GM21526 (cell line): Measurements from ENCODE around the gene LDAH.

ENCODE experiments used
- ATAC-seq: cut with Tn5 transposase; IDR thresholded peaks from one replicate; pipeline ENCODE4 v1.9.1; 2021; ENCODE audit warnings: moderate library complexity; ENCODE audit not compliant: unreplicated experiment, low FRiP score

Gene LDAH

GRCh38 chr2:20689428-20690264 lies 133.3 kb downstream of the LDAH start:
- no peak for ATAC-seq

- no peak for ATAC-seq
Measured at GRCh38 chr2:20687260-20687832, 135.6 kb downstream of the LDAH start.

GRCh38 chr2:20684581-20685063 lies 138.3 kb downstream of the LDAH start:
- ATAC-seq: no peak

GRCh38 chr2:20682167-20682920 lies 140.6 kb downstream of the LDAH start:
- no peak for ATAC-seq

DNA sequence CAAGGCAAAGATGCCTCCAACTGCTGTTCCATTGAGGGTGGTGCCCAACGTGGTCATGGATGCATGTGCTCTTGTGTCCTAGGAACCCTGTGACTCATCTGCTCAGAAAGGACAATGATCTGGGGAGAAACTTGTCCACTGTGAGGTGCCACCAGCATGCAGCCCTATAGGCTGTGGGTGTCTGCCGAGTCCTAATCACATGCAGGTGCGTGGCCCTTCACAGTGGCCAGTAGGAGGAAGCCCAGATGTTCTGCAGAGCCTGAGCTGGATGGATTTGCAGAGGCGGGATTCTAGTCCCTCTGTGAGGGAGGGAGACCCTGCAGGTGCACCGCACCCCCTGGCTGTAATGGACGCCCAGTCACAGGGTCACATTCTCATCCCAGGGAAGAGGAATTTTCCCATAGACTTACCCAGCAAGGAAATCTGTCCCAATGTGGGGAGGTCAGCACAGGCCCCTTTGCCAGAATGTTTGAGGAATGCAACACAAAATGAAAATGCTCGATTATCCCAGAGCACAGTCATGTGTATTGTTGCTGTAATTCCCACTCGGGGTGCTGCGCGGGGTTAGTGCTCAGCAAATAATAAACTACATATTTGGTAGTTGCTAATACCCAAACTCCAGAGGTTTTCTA lies 142.0 kb downstream of the LDAH start:
- no peak for ATAC-seq

DNA sequence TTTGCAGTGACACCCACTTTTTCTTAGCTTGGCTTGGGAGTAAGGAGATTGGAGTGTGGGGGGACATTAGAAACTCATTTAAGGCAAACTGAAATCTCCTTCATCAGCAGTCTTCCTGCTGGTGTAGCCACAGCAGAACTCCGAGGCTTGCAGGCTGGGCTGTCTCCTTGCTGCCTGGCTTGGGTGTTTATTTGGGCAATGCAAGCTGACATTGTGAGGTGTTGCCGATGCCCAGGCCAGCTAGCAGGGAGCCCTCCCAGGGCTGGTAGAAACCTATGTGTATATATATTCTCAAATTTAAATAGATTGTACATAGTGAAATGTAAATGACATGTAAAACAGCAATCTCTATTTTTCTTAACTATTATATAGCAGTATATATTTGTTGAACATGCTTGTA lies 144.1 kb downstream of the LDAH start:
- ATAC-seq: no peak

DNA sequence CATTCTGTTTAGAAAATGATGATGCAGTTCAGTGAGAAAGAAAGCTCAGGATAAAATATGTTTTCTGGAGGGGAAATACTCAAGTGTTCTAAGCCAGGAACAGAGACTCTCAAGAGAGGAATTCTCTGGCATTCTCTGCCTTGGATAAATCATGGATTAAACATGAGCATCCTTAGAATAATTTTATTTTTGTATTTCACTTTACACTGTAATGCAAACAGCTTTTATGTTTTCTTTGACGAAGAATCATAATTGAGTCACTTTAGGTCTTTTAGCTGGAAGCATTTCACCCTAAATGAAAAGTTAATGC lies 144.9 kb downstream of the LDAH start:
- ATAC-seq: no peak

DNA sequence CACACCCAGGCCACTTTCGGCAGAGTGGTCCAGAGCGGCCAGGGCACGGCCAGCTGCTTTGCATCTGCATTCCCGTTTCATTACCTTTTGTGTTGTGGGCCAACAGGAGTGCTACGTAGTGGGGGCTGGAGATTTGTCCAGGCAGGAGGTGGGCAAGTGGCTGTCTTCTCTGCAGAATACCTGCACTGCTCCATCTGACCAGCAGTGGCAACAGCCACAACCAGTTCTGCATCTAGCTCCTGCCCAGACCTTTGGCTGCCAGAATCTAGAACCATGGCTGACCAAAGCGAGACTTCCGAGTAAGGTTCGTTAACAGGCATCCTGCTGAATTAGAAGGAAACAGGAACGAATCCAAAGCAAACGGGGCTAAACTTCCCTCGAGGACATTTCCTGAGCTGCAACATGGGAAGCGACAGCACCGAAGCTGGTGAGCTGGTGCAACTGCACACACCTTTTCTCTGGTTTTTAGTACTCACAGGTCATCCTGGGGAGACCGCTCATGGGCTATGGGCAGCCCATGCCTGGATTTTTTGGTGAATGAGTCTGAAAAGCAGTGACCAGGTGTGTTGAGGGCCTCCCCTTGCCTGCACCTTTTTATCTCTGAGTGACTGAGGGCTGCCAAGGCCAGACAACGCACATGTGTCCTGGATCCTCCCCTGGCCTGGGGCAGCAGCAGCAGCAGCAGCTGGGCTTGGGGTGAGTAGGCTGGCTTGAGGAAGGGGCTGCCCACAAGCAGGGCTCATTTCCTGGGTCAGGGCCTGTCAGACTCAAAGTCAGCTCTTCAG lies 145.4 kb downstream of the LDAH start:
- peak; percentile 36 for ATAC-seq

DNA sequence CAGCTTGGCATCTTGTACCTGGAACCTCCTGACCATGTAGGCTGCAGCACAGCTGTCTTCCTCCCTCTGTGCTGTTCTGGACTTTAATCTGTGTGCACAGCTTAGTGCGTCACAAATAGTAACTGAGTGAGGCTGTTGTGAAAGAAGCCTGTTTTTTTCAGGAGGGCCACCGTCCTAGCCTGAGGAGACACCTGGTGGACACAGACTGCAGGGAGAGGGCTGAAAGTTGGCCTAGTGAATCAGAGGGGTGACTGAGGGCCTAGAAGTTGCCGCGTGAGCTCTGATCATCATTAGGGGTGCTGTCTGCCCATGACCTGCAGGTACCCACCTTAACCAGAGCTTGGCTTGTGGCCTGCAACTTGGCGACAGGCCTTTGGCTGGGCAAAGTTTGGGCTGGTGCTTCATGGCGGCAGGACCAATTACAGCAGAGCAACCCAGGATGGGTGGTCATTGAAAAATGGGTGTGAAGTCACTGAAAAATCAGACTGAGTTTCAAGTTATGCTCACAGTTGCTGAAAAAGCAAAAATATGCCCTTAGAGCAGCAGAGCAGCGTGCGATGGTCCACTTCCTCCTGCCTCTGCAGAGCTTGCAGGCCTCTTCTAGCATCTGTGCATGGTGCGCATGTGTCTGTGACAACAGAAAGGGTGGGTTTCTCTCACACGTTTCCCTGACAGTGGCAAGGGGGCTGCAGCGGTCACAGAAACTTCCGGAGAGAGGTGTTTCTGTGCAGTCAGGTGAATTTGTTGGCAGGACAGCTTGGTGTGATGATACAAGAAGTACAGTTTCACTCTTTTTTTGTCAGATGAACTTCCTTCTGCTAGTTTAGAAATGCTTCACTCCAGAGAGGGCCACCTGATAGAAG lies 146.3 kb downstream of the LDAH start:
- peak; percentile 84 for ATAC-seq

DNA sequence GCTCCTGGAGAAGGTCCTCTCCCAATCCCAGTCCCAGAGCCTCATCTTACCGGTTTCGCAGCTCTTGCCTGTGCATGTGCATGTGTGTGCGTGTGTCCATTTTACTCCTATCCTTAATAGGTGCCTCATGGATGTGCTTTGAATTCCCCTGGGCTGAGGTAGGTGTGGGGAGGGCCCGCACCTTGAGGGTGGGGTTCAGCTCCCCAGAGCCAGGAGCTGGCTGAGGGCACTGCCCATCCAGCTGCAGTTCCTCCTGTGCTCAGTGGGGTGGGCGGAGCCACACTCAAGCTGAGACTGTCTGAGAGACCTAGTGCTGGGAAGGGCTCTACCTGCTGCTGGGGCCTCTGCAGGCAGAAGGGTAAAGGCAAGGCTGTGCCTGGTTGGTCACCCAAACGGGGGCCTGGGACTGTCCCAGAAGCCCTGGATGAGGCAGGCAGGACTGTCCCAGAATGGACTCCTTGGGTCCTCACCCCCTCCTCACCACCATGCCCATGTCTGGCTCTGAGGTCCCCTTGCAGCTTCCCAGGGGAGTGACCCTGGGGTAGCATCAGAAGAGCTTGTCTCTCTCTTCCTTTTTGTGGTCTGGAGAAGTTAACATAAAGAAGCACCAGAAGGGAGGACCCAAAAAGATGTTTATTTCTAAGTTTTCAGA lies 147.1 kb downstream of the LDAH start:
- ATAC-seq: peak; percentile 60

- no peak for ATAC-seq
Measured at GRCh38 chr2:20674974-20675679, 147.8 kb downstream of the LDAH start.

GRCh38 chr2:20674309-20674965 lies 148.5 kb downstream of the LDAH start:
- ATAC-seq: no peak

DNA sequence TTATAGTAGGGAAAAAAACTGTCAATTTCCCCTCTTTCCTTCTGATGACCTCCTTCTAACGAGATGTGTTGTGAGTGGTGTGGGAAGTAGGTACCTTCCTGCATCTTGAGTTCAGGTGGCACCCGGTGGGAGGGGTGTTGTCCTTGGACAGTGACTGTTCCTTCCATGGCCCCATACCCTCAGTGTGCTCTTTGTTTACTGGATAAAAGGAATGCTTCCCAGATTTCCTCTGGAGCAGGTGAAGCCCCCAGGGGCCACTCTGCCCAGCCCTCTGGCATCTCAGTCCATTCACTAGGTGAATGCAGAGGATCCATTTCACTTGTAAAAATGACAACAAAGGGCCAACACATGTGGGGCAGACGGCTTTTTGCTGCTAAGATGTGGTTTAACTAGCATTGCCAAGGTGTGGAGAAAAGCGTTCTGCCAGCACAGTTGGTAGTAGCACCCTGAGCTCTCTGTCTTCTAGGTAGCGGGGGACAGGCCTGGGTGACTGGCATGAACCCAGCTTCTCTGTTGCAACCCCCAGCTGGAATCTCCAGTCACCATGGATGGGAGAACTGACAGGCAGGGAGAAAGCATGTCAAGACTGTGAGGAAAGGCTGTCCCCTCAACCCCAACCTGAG lies 149.1 kb downstream of the LDAH start:
- ATAC-seq: no peak

DNA sequence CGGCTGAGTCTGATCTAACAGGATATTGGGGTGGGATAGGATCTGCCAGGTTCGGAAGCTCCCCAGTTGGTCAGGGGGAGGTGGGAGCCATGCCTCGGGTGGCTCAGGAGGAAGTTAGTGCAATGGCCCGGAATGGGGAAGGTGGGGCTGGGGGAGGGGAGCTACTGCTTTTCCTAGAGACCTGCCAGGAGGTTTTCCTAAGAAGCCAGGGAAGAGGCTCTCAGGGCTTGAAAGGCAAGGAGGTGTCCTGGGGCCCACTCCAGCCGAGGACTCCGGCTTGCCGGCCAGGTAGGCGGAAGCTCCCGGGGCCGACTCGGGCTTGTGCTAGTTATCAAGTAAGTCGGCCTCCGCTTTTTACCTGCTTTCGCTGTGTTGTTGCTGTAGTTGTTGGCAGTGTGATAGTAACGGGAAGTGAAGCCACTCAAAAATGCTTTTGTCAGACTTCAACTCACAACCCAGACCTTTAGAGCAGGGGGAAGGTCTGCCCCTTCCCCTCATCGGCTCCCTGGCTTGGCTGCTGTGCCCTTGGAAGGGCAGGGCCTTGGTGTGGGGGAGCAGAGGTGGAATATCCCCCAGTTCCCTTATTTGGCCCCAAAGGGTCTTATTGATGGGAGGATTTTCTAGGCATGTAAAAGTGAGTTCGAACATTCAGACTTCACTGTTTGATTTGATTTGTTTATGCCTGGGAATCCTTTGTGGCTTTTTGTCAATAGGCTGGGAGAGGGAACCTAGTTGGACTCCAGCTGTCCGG lies 150.5 kb downstream of the LDAH start:
- ATAC-seq: no peak

DNA sequence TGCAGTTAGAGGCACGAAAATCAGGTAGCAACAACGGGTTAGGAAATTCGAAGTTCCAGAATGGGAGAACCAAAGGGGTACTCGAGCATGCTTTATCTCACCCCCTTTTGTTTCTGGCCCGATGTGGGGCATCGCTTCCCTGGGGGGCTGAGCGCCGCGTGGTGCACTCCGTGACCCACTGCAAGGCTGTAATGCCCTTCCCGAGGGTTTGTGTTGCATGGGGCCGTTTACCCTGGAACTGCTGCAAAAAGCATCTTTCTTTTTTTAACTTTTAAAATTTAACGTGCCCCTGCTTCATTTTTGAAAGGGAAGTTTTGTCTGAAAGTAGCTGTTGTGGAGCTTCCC lies 151.2 kb downstream of the LDAH start:
- ATAC-seq: no peak

DNA sequence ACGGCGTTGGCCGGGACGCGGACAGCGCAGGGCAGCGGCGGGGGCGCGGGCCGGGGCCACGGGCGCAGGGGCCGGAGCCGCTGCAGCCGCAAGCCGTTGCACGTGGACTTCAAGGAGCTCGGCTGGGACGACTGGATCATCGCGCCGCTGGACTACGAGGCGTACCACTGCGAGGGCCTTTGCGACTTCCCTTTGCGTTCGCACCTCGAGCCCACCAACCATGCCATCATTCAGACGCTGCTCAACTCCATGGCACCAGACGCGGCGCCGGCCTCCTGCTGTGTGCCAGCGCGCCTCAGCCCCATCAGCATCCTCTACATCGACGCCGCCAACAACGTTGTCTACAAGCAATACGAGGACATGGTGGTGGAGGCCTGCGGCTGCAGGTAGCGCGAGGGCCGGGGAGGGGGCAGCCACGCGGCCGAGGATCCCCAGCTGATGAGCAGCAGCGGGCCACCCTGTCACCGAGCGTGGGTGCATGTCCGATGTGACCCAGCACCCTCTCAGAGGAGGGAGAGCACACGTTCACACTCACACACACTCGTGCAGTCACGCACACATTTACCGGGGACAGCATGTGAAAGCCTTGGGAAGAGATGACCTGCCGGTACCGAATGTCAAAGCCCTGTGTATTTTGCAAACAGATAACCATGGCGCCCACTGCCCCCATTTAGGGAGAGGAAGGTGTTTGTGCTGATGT lies 151.7 kb downstream of the LDAH start:
- no peak for ATAC-seq
